GM12878 (cell line): ENCODE results near the gene PRKCE. TPM values are rescaled to one million over a fixed set of nuclear protein-coding genes. Genes with fewer than 3 reads are reported as not detected.
A peak's percentile ranks its signal among the peaks of the same experiment; 100 is the strongest.

Experiments
- ATAC-seq: fragments of 200-7000 bp; cut with Tn5 transposase; 3 replicates; pipeline ENCODE4 v1.9.1; 2020; ENCODE audit warnings: mild to moderate bottlenecking, moderate library complexity
- BruUV-seq: library from RNA; stranded (reverse); fragments of 400-500 nt; replicated peaks from 2 replicates; lab custom pipeline; 2021; lab: Mats Ljungman, UMichigan
- CTCF ChIA-PET: fragments of 300-600 bp; sonication (Branson Sonifier 250); formaldehyde crosslinking; extraction: SDS; loops from one replicate; lab custom pipeline; 2021; ENCODE audit warnings: inconsistent platforms; lab: Yijun Ruan, JAX
- POLR2A ChIA-PET: fragments of 350-600 bp; formaldehyde crosslinking; extraction: SDS; loops from one replicate; lab custom pipeline; 2021; ENCODE audit warnings: inconsistent platforms; lab: Charles Lee
- RAD21 ChIA-PET: fragments of 300-600 bp; sonication (Branson Sonifier 250); formaldehyde crosslinking; loops from one replicate; lab custom pipeline; 2023; ENCODE audit warnings: antibody characterized with exemption; ENCODE audit not compliant: unreplicated experiment; lab: Charles Lee
- SMC1A ChIA-PET: fragments of 300-600 bp; sonication (Branson Sonifier 250); formaldehyde crosslinking; loops from one replicate; lab custom pipeline; 2023; ENCODE audit not compliant: unreplicated experiment, uncharacterized antibody; lab: Charles Lee
- DNase-seq: peaks from one replicate; pipeline ENCODE4 v3.0.0-alpha.2; 2011; ENCODE audit warnings: low read depth, low spot score
- FAIRE-seq: peaks from 3 replicates; lab custom pipeline; 2011; peaks lifted over from hg19 to GRCh38; lab: Jason Lieb, UNC
- H2AFZ ChIP-seq: 2 replicates; pipeline ENCODE4 v1.6.0; 2011; ENCODE audit warnings: low read depth, low read length, control low read depth; ENCODE audit not compliant: control insufficient read depth
- H3K27ac ChIP-seq: 2 replicates; pipeline ENCODE4 v1.5.1; 2011; ENCODE audit warnings: control low read depth; ENCODE audit not compliant: control insufficient read depth, insufficient read depth
- H3K27me3 ChIP-seq, 2 experiments: replicated peaks in 1 of 2; 2 replicates each; pipeline versions ENCODE4 v1.6.0 to v1.6.1; 2011; ENCODE audit warnings: low read length in 1 of 2; ENCODE audit not compliant: control insufficient read depth in 2 of 2, insufficient read depth in 2 of 2
- H3K36me3 ChIP-seq, 2 experiments: 2 replicates each; pipeline ENCODE4 v1.5.1; 2011; ENCODE audit warnings: low read length in 1 of 2; ENCODE audit not compliant: control insufficient read depth in 2 of 2, insufficient read depth in 2 of 2
- H3K4me1 ChIP-seq: 2 replicates; pipeline ENCODE4 v1.6.1; 2011; ENCODE audit warnings: mild to moderate bottlenecking, low read length, moderate library complexity, mixed read lengths; ENCODE audit not compliant: control insufficient read depth, insufficient read depth
- H3K4me2 ChIP-seq: 2 replicates; pipeline ENCODE4 v1.6.0; 2011; ENCODE audit warnings: control low read depth; ENCODE audit not compliant: control insufficient read depth, insufficient read depth
- H3K4me3 ChIP-seq: fragments of 200-600 bp; sonication (generic); 2 replicates; pipeline ENCODE4 v1.5.1; 2016
- H3K79me2 ChIP-seq: 2 replicates; pipeline ENCODE4 v1.6.0; 2011; ENCODE audit warnings: low read length; ENCODE audit not compliant: control insufficient read depth, insufficient read depth
- H3K9ac ChIP-seq: 2 replicates; pipeline ENCODE4 v1.8.0; 2011; ENCODE audit warnings: low read length, control low read depth, mixed read lengths; ENCODE audit not compliant: control insufficient read depth, insufficient read depth
- H3K9me3 ChIP-seq: replicated peaks from 3 replicates; pipeline ENCODE4 v1.5.1; 2011; ENCODE audit warnings: mild to moderate bottlenecking, low read length; ENCODE audit not compliant: control insufficient read depth, insufficient read depth
- H4K20me1 ChIP-seq: 2 replicates; pipeline ENCODE4 v1.6.0; 2011; ENCODE audit not compliant: control insufficient read depth, insufficient read depth
- BACH1 ChIP-seq: fragments of 450-650 bp; IDR thresholded peaks from 2 replicates; pipeline ENCODE4 v1.6.1; 2017; ENCODE audit warnings: mild to moderate bottlenecking, borderline replicate concordance
- BRCA1 ChIP-seq: IDR thresholded peaks from 2 replicates; pipeline ENCODE4 v1.6.1; 2011; ENCODE audit warnings: low read depth, low read length, improper control_type of control experiment
- CHD4 ChIP-seq: fragments of 200-600 bp; sonication (generic); IDR thresholded peaks from 2 replicates; pipeline ENCODE4 v1.6.1; 2016; ENCODE audit warnings: mild to moderate bottlenecking
- CUX1 ChIP-seq: IDR thresholded peaks from 2 replicates; pipeline ENCODE4 v1.6.1; 2012; ENCODE audit warnings: improper control_type of control experiment, low read depth, low read length; ENCODE audit not compliant: insufficient replicate concordance
- ESRRA ChIP-seq: IDR thresholded peaks from 2 replicates; pipeline ENCODE4 v1.6.1; 2012; ENCODE audit warnings: mild to moderate bottlenecking, low read length, improper control_type of control experiment
- FOXK2 ChIP-seq: fragments of 450-650 bp; IDR thresholded peaks from 2 replicates; pipeline ENCODE4 v1.6.1; 2017; ENCODE audit warnings: mild to moderate bottlenecking, moderate library complexity
- HDAC2 ChIP-seq: fragments of 200-600 bp; sonication (generic); IDR thresholded peaks from 2 replicates; pipeline ENCODE4 v1.6.1; 2017
- MAX ChIP-seq: IDR thresholded peaks from 2 replicates; pipeline ENCODE4 v1.6.1; 2012; ENCODE audit warnings: low read depth, low read length, improper control_type of control experiment
- MYC ChIP-seq: IDR thresholded peaks from 2 replicates; pipeline ENCODE4 v1.6.1; 2011; ENCODE audit warnings: mild to moderate bottlenecking, low read length, moderate library complexity, inconsistent platforms; ENCODE audit not compliant: insufficient read depth, insufficient replicate concordance, insufficient read length, severe bottlenecking
- PAX8 ChIP-seq: fragments of 450-650 bp; IDR thresholded peaks from 2 replicates; pipeline ENCODE4 v1.6.1; 2017; ENCODE audit warnings: mild to moderate bottlenecking, moderate library complexity
- RAD21 ChIP-seq: IDR thresholded peaks from 2 replicates; pipeline ENCODE4 v1.6.1; 2011; ENCODE audit warnings: mild to moderate bottlenecking, low read depth, low read length, moderate library complexity; ENCODE audit not compliant: insufficient read depth
- RELB ChIP-seq: fragments of 450-650 bp; IDR thresholded peaks from 2 replicates; pipeline ENCODE4 v1.6.1; 2017; ENCODE audit warnings: low read depth, mild to moderate bottlenecking, moderate library complexity
- SREBF2 ChIP-seq: IDR thresholded peaks from 2 replicates; pipeline ENCODE4 v1.6.1; 2012; ENCODE audit warnings: mild to moderate bottlenecking, low read length
- WRNIP1 ChIP-seq: IDR thresholded peaks from 2 replicates; pipeline ENCODE4 v1.6.1; 2011; ENCODE audit warnings: low read depth, low read length, improper control_type of control experiment, borderline replicate concordance
- WGBS: methylation state at CpG from one replicate; pipeline ENCODE4 v1.1.6; 2016; ENCODE audit warnings: low lambda C conversion rate; ENCODE audit not compliant: insufficient replicate concordance, insufficient coverage; ENCODE audit errors: missing lambda C conversion rate; 5-methylcytosine and 5-hydroxymethylcytosine counted together
- in situ Hi-C: fragments of 300-500 bp; cut with MboI; formaldehyde crosslinking; loops from 9 replicates; pipeline ENCODE4 v1.14.3; 2018; ENCODE audit warnings: mixed read lengths
- intact Hi-C: fragments of 100-400 bp; cut with micrococcal nuclease; formaldehyde crosslinking; loops from one replicate; pipeline ENCODE4 v1.14.2; 2022; ENCODE audit not compliant: unreplicated experiment
- polyA plus RNA-seq, 11 experiments: library from polyadenylated mRNA; depleted of rRNA in 4 of 11; unstranded in 6 of 11; stranded (reverse) in 5 of 11; fragments of >200 nt; fragmentation: Nextera tagmentation in 4 of 11; fragmentation: Illumina TruSeq in 1 of 11; extraction: Ambion mirVana in 4 of 11; extraction: Trizol in 1 of 11; gene quantifications; 1 replicate in 1 of 11; 2 replicates in 10 of 11; pipeline versions ENCODE4 v1.2.1 to v1.2.3, GENCODE V29; 2011 to 2016; ENCODE audit warnings: inconsistent platforms in 2 of 11, missing spikeins in 2 of 11, low read depth in 1 of 11
- total RNA-seq, 4 experiments: library from RNA; depleted of rRNA in 3 of 4; stranded (reverse); fragments of >200 nt in 3 of 4; fragmentation: Illumina TruSeq in 1 of 4; extraction: Trizol in 1 of 4; gene quantifications; 2 replicates each; pipeline versions ENCODE4 v1.2.1 to v1.2.3, GENCODE V29; 2013 to 2021

The PRKCE gene
- total and polyA plus RNA-seq, 10 of the 15 experiments (the other 5 are each of a cell fraction or from before 2014, with no cell fraction given): 2.6 to 28.2 (median 11.3) TPM

- H2AFZ ChIP-seq: no peak overlapping the region
- H3K27ac ChIP-seq: no peak overlapping the region
- in situ Hi-C loops (loop anchor here (25.0 kb wide), 1 partner anchor 956 kb away; no protein-coding TSS in a partner anchor), intact Hi-C loops (no loop called here)
- no peaks in the 10 kb centered on the region for H3K79me2 ChIP-seq
- H4K20me1 ChIP-seq: no peaks in the 10 kb centered on the region
- ChIA-PET CTCF (interaction anchor here (1.1 kb wide), 1 partner anchor 420 kb away, joined by 3 read pairs; no protein-coding TSS in a partner anchor), RAD21 (interaction anchor here (0.7 kb wide), 2 partner anchors 102 to 215 kb away, joined by 3 to 4 read pairs; no protein-coding TSS in a partner anchor), SMC1A (interaction anchor here (0.8 to 1.1 kb wide), 2 partner anchors 11 to 110 kb away, joined by 3 read pairs; no protein-coding TSS in a partner anchor), POLR2A (no interaction called here)
- no peak overlapping the region for H3K4me3 ChIP-seq
- no peak overlapping the region for H3K4me2 ChIP-seq
- BruUV-seq: no TSS peak
- no peak overlapping the region for H3K9ac ChIP-seq
- no peaks in the 10 kb centered on the region for H3K9me3 ChIP-seq
- ATAC-seq: no peak
- H3K27me3 ChIP-seq: no peaks in the 10 kb centered on the region
- DNase-seq: no peak
- 73% methylated on average over 14 of the region's 14 CpGs for WGBS
- H3K36me3 ChIP-seq: no peaks in the 10 kb centered on the region
- peak; percentile 31 for FAIRE-seq
- H3K4me1 ChIP-seq: no peaks in the 10 kb centered on the region
- TF ChIP-seq SREBF2 (no peak), RELB (no peak), ESRRA (no peak), MYC (no peak), PAX8 (no peak), BACH1 (no peak), CUX1 (no peak), HDAC2 (no peak), WRNIP1 (no peak), MAX (no peak), RAD21 (no peak), BRCA1 (no peak), FOXK2 (no peak), CHD4 (no peak)
Measured at GRCh38 chr2:45943219-45944044, 292.0 kb downstream of the PRKCE start.
